Calu3 (cell line): ENCODE measurements around the gene CGRRF1. TPM values are rescaled to one million over a fixed set of nuclear protein-coding genes. Genes with fewer than 3 reads are reported as not detected.

Experiments used
- BruUV-seq: library from RNA; stranded (reverse); fragments of 400-500 nt; replicated peaks from 2 replicates; lab custom pipeline; 2021; lab: Mats Ljungman, UMichigan
- CTCF ChIA-PET: fragments of 300-600 bp; sonication (Branson Sonifier 250); formaldehyde crosslinking; loops from one replicate; lab custom pipeline; 2022; ENCODE audit warnings: antibody characterized with exemption; lab: Charles Lee
- DNase-seq: peaks from one replicate; pipeline ENCODE4 v3.0.0; 2022
- H3K27ac Mint-ChIP-seq: one replicate; pipeline ENCODE4 v1.8.0; 2022; ENCODE audit warnings: mixed read lengths; ENCODE audit not compliant: unreplicated experiment
- H3K27me3 Mint-ChIP-seq: one replicate; pipeline ENCODE4 v1.8.0; 2022; ENCODE audit warnings: mixed read lengths; ENCODE audit not compliant: unreplicated experiment
- H3K36me3 Mint-ChIP-seq: one replicate; pipeline ENCODE4 v1.8.0; 2022; ENCODE audit warnings: mild to moderate bottlenecking, moderate library complexity, mixed read lengths; ENCODE audit not compliant: insufficient read depth, unreplicated experiment
- H3K4me1 Mint-ChIP-seq: one replicate; pipeline ENCODE4 v1.8.0; 2022; ENCODE audit warnings: mild to moderate bottlenecking, low read depth, mixed read lengths; ENCODE audit not compliant: unreplicated experiment
- H3K4me3 Mint-ChIP-seq: one replicate; pipeline ENCODE4 v1.8.0; 2022; ENCODE audit warnings: mild to moderate bottlenecking, low read depth, moderate library complexity, mixed read lengths; ENCODE audit not compliant: unreplicated experiment
- H3K9me3 Mint-ChIP-seq: one replicate; pipeline ENCODE4 v1.8.0; 2022; ENCODE audit warnings: low read depth, mixed read lengths; ENCODE audit not compliant: unreplicated experiment
- CTCF ChIP-seq: fragments of 200-600 bp; IDR thresholded peaks from one replicate; pipeline ENCODE4 v1.8.0; 2022; ENCODE audit warnings: antibody characterized with exemption; ENCODE audit not compliant: unreplicated experiment
- intact Hi-C: fragments of 100-400 bp; cut with micrococcal nuclease; formaldehyde crosslinking; loops from one replicate; pipeline ENCODE4 v1.10.0; 2022; ENCODE audit not compliant: unreplicated experiment
- total RNA-seq: library from RNA; stranded (reverse); gene quantifications from 2 replicates; pipeline ENCODE4 v1.2.3, GENCODE V29; 2022

The CGRRF1 gene
- total RNA-seq, 1 experiment from 2014 or later: 12.4 TPM

- peaks cover 17% of the 10 kb centered on the region for H3K27me3 Mint-ChIP-seq
- no peak overlapping the region for H3K4me3 Mint-ChIP-seq
- BruUV-seq: no TSS peak
Observed at GRCh38 chr14:54498095-54498531, 11.6 kb upstream of the CGRRF1 start.

GRCh38 chr14:54498579-54498978 lies 11.1 kb upstream of the CGRRF1 start:
- CTCF ChIA-PET: no interaction called here
- Mint-ChIP-seq H3K36me3 (no peaks in the 10 kb centered on the region), H3K4me3 (no peak overlapping the region), H3K9me3 (no peaks in the 10 kb centered on the region), H3K27me3 (peaks cover 17% of the 10 kb centered on the region), H3K27ac (no peak overlapping the region), H3K4me1 (peaks cover 12% of the 10 kb centered on the region)
- no peak for TF ChIP-seq CTCF
- no TSS peak for BruUV-seq
- no peak for DNase-seq
- intact Hi-C loops: no loop called here

More at GRCh38 chr14:54498095-54498531, 11.6 kb upstream of the CGRRF1 start:
- H3K9me3 Mint-ChIP-seq: no peaks in the 10 kb centered on the region
- no peak for TF ChIP-seq CTCF
- no peaks in the 10 kb centered on the region for H3K36me3 Mint-ChIP-seq
- intact Hi-C loops: no loop called here
- CTCF ChIA-PET: no interaction called here
- peaks cover 12% of the 10 kb centered on the region for H3K4me1 Mint-ChIP-seq
- H3K27ac Mint-ChIP-seq: no peak overlapping the region
- no peak for DNase-seq

- intact Hi-C loops: no loop called here
- Mint-ChIP-seq H3K4me1 (peaks cover 12% of the 10 kb centered on the region), H3K4me3 (no peak overlapping the region), H3K36me3 (no peaks in the 10 kb centered on the region), H3K9me3 (no peaks in the 10 kb centered on the region), H3K27ac (no peak overlapping the region), H3K27me3 (peaks cover 17% of the 10 kb centered on the region)
- no peak for TF ChIP-seq CTCF
- CTCF ChIA-PET: no interaction called here
- DNase-seq: no peak
- no TSS peak for BruUV-seq
Observed at GRCh38 chr14:54500744-54501143, 9.0 kb upstream of the CGRRF1 start.

- intact Hi-C loops: no loop called here
- no peak for TF ChIP-seq CTCF
- Mint-ChIP-seq H3K27me3 (peaks cover 17% of the 10 kb centered on the region), H3K9me3 (no peaks in the 10 kb centered on the region), H3K4me1 (peaks cover 12% of the 10 kb centered on the region), H3K4me3 (no peak overlapping the region), H3K27ac (no peak overlapping the region), H3K36me3 (no peaks in the 10 kb centered on the region)
- BruUV-seq: no TSS peak
- no peak for DNase-seq
- CTCF ChIA-PET: no interaction called here
Observed at GRCh38 chr14:54501480-54501879, 8.2 kb upstream of the CGRRF1 start.
